Muscle layer of duodenum (tissue), 2 donors: Measurements from ENCODE around the gene PTPRG.

ENCODE experiments used
- H3K27ac ChIP-seq: one replicate; pipeline ENCODE4 v1.7.0; 2013; ENCODE audit warnings: mild to moderate bottlenecking, low read length
- H3K27me3 ChIP-seq: one replicate; pipeline ENCODE4 v1.7.0; 2013; ENCODE audit warnings: low read depth, mild to moderate bottlenecking, control low read depth, low read length
- H3K36me3 ChIP-seq, 2 donors: one replicate each; pipeline ENCODE4 v1.7.0; 2013; ENCODE audit warnings: low read length in 2 of 2, control low read depth in 1 of 2, mild to moderate bottlenecking in 1 of 2; ENCODE audit not compliant: insufficient read depth in 2 of 2, control insufficient read depth in 1 of 2
- H3K4me1 ChIP-seq, 2 donors: one replicate each; pipeline ENCODE4 v1.7.0; 2013; ENCODE audit warnings: low read length in 2 of 2, mild to moderate bottlenecking in 2 of 2, control low read depth in 1 of 2, moderate library complexity in 1 of 2; ENCODE audit not compliant: insufficient read depth in 2 of 2, control insufficient read depth in 1 of 2
- H3K4me3 ChIP-seq, 2 donors: one replicate each; pipeline ENCODE4 v1.7.0; 2013; ENCODE audit warnings: low read length in 2 of 2, low read depth in 1 of 2, mild to moderate bottlenecking in 1 of 2
- H3K9me3 ChIP-seq, 2 donors: one replicate each; pipeline ENCODE4 v1.7.0; 2013; ENCODE audit warnings: low read length in 2 of 2, control low read depth in 1 of 2, mild to moderate bottlenecking in 1 of 2; ENCODE audit not compliant: control insufficient read depth in 1 of 2
- donor health status: healthy.

The PTPRG gene

GRCh38 chr3:61866153-61866542 is 304.8 kb downstream of the PTPRG start:
- H3K27me3 ChIP-seq, result no peaks in the 10 kb centered on the region
- no peak overlapping the region for H3K27ac ChIP-seq
- no peaks in the 10 kb centered on the region for H3K9me3 ChIP-seq
- H3K4me1 ChIP-seq, result peaks cover 0 to 49% of the 10 kb centered on the region in 2 donors
- no peak overlapping the region for H3K4me3 ChIP-seq
- H3K36me3 ChIP-seq, result no peaks in the 10 kb centered on the region

GRCh38 chr3:61866961-61867461 is 305.6 kb downstream of the PTPRG start:
- Histone ChIP-seq H3K36me3 (no peaks in the 10 kb centered on the region), H3K4me1 (peaks cover 0 to 45% of the 10 kb centered on the region in 2 donors), H3K27me3 (no peaks in the 10 kb centered on the region), H3K9me3 (no peaks in the 10 kb centered on the region), H3K4me3 (no peak overlapping the region), H3K27ac (no peak overlapping the region)

- Histone ChIP-seq H3K4me1 (peaks cover 0 to 46% of the 10 kb centered on the region in 2 donors), H3K4me3 (no peak overlapping the region), H3K36me3 (no peaks in the 10 kb centered on the region), H3K27ac (no peak overlapping the region), H3K9me3 (no peaks in the 10 kb centered on the region), H3K27me3 (no peaks in the 10 kb centered on the region)
These were observed 307.1 kb downstream of the PTPRG start for GRCh38 chr3:61868499-61868898.

- peaks cover 0 to 38% of the 10 kb centered on the region in 2 donors for H3K4me1 ChIP-seq
- H3K9me3 ChIP-seq, result no peaks in the 10 kb centered on the region
- H3K4me3 ChIP-seq, result no peak overlapping the region
- H3K36me3 ChIP-seq, result no peaks in the 10 kb centered on the region
- H3K27me3 ChIP-seq, result no peaks in the 10 kb centered on the region
- H3K27ac ChIP-seq, result no peak overlapping the region
These were observed 308.0 kb downstream of the PTPRG start for GRCh38 chr3:61869371-61869770.

GRCh38 chr3:61871644-61872043 is 310.3 kb downstream of the PTPRG start:
- no peaks in the 10 kb centered on the region for H3K36me3 ChIP-seq
- H3K4me3 ChIP-seq, result no peak overlapping the region
- H3K4me1 ChIP-seq, result peaks cover 0 to 36% of the 10 kb centered on the region in 2 donors
- H3K9me3 ChIP-seq, result no peaks in the 10 kb centered on the region
- no peaks in the 10 kb centered on the region for H3K27me3 ChIP-seq
- peak overlapping the region; percentile 41 for H3K27ac ChIP-seq

- Histone ChIP-seq H3K27ac (peak overlapping the region; percentile 41), H3K4me1 (peaks cover 0 to 41% of the 10 kb centered on the region in 2 donors), H3K9me3 (no peaks in the 10 kb centered on the region), H3K36me3 (no peaks in the 10 kb centered on the region), H3K4me3 (no peak overlapping the region), H3K27me3 (no peaks in the 10 kb centered on the region)
These were observed 310.8 kb downstream of the PTPRG start for GRCh38 chr3:61872077-61872706.

- H3K27ac ChIP-seq, result peak overlapping the region; percentile 26
- no peaks in the 10 kb centered on the region for H3K27me3 ChIP-seq
These were observed 313.9 kb downstream of the PTPRG start for GRCh38 chr3:61875046-61875844.

GRCh38 chr3:61875976-61876671 is 314.8 kb downstream of the PTPRG start:
- no peaks in the 10 kb centered on the region for H3K9me3 ChIP-seq
- H3K4me3 ChIP-seq, result no peak overlapping the region
- H3K27ac ChIP-seq, result no peak overlapping the region
- peaks cover 0 to 52% of the 10 kb centered on the region in 2 donors for H3K4me1 ChIP-seq
- no peaks in the 10 kb centered on the region for H3K36me3 ChIP-seq
- H3K27me3 ChIP-seq, result no peaks in the 10 kb centered on the region

More at GRCh38 chr3:61875046-61875844, 313.9 kb downstream of the PTPRG start:
- Histone ChIP-seq H3K4me1 (peaks cover 0 to 52% of the 10 kb centered on the region in 2 donors), H3K36me3 (no peaks in the 10 kb centered on the region), H3K4me3 (no peak overlapping the region), H3K9me3 (no peaks in the 10 kb centered on the region)

GRCh38 chr3:61876797-61877196 is 315.4 kb downstream of the PTPRG start:
- Histone ChIP-seq H3K4me1 (peaks cover 0 to 49% of the 10 kb centered on the region in 2 donors), H3K36me3 (no peaks in the 10 kb centered on the region), H3K27me3 (no peaks in the 10 kb centered on the region), H3K9me3 (no peaks in the 10 kb centered on the region), H3K4me3 (no peak overlapping the region), H3K27ac (no peak overlapping the region)

GRCh38 chr3:61877359-61878138 is 316.2 kb downstream of the PTPRG start:
- H3K4me3 ChIP-seq, result no peak overlapping the region
- no peak overlapping the region for H3K27ac ChIP-seq
- H3K9me3 ChIP-seq, result no peaks in the 10 kb centered on the region
- H3K4me1 ChIP-seq, result peaks cover 0 to 42% of the 10 kb centered on the region in 2 donors
- no peaks in the 10 kb centered on the region for H3K36me3 ChIP-seq
- H3K27me3 ChIP-seq, result no peaks in the 10 kb centered on the region
